IMR-90 (cell line): ENCODE data around the gene IL1B. TPM values are rescaled to one million over a fixed set of nuclear protein-coding genes. Genes with fewer than 3 reads are reported as not detected.

Source experiments
- CHD1 ChIP-seq: IDR thresholded peaks from 2 replicates; pipeline ENCODE4 v1.6.1; 2012; ENCODE audit warnings: low read depth, low read length, improper control_type of control experiment
- FOS ChIP-seq: fragments of 150-350 bp; IDR thresholded peaks from 2 replicates; pipeline ENCODE4 v1.6.1; 2016; ENCODE audit warnings: low read depth, low read length
- MAFK ChIP-seq: IDR thresholded peaks from 2 replicates; pipeline ENCODE4 v1.6.1; 2012; ENCODE audit warnings: low read depth, low read length, improper control_type of control experiment
- MAZ ChIP-seq: IDR thresholded peaks from 2 replicates; pipeline ENCODE4 v1.6.1; 2012; ENCODE audit warnings: low read depth, mild to moderate bottlenecking, low read length, improper control_type of control experiment, moderate library complexity, borderline replicate concordance
- MXI1 ChIP-seq: IDR thresholded peaks from 2 replicates; pipeline ENCODE4 v1.6.1; 2012; ENCODE audit warnings: low read depth, mild to moderate bottlenecking, low read length, moderate library complexity, borderline replicate concordance
- NFE2L2 ChIP-seq: fragments of 150-350 bp; IDR thresholded peaks from 2 replicates; pipeline ENCODE4 v1.6.1; 2016; ENCODE audit warnings: low read depth, mild to moderate bottlenecking, low read length
- POLR2A ChIP-seq: IDR thresholded peaks from 2 replicates; pipeline ENCODE4 v1.6.1; 2012; ENCODE audit warnings: mild to moderate bottlenecking, low read depth, low read length
- RCOR1 ChIP-seq: IDR thresholded peaks from 2 replicates; pipeline ENCODE4 v1.6.1; 2012; ENCODE audit warnings: mild to moderate bottlenecking, low read length, improper control_type of control experiment; ENCODE audit not compliant: insufficient replicate concordance
- polyA plus RNA-seq, 3 experiments: library from polyadenylated mRNA; depleted of rRNA; stranded (reverse); fragments of >200 nt; gene quantifications; 2 replicates each; pipeline ENCODE4 v1.2.3, GENCODE V29; 2012; ENCODE audit warnings: low replicate concordance in 1 of 3
- total RNA-seq: library from RNA; depleted of rRNA; stranded (reverse); fragments of >200 nt; gene quantifications from 2 replicates; pipeline ENCODE4 v1.2.3, GENCODE V29; 2012

IL1B gene
- total and polyA plus RNA-seq, 2 of the 4 experiments (the other 2 are of a cell fraction) = 3.0 to 4.4 TPM

- no peak for TF ChIP-seq RCOR1
- no peak for TF ChIP-seq MXI1
- no peak for TF ChIP-seq POLR2A
- no peak for TF ChIP-seq CHD1
- no peak for TF ChIP-seq NFE2L2
- TF ChIP-seq FOS = no peak; the same call in 1 of the 2 replicates
- TF ChIP-seq MAFK = no peak
- no peak for TF ChIP-seq MAZ
Measured at GRCh38 chr2:112798979-112799975, 37.3 kb downstream of the IL1B start (continued).
